ENCODE results near the gene MED16.

DNA sequence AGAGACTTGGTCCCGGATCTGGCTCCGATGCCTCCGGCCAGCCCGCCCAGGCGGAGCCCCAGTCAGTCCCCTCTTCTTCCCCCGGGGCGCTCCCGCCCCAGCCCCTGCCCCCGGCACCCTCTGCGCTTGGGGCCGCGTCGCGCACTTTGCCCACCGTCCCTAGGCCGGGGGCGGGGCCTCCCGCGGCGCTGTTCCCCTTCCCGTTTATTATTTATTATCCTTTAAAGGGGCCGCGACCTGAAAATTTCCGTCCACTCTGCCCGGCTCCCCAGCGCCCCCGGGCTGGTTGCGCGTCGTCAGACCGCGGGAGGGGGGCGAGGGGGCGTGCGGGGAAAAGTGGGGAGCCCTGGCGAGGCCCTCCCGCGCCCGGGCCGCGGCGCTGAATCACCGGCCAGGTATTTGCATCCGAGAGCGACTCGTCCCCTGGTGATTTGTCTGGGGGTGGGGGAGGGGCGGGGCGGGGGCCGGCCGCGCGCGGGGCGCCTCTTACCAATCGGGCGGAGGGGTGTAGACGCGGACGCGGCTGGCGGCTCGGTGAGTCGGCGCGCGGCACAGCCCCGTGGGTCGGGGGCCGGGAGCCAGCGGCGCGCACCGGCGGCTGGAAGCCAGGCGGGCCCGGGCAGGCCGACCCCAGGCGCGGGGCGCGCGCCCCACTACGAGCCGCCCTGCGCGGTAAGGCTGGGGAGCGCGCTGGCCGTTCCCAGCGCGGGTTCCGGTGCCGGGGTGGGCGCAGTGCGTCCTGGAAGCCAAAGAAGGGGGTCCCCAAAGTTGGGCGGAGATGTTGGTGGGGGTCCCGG lies 32.7 kb upstream of the MED16 start, which contains the start of gene ARID3A:
- TF ChIP-seq CTCF (IDR thresholded peaks at IDR 0.05; ENCODE audit: borderline replicate concordance, extremely low read depth, low read length, poor library complexity, severe bottlenecking), result no peak
- peak; percentile 78 for TF ChIP-seq EZH2 (IDR thresholded peaks at IDR 0.05; ENCODE audit: borderline replicate concordance, low read depth, low read length, severe bottlenecking)
